ENCODE measurements around the gene NLRP5.

GRCh38 chr19:56088497-56089215, 102.1 kb downstream of the NLRP5 start:
- TF ChIP-seq CTCF (IDR thresholded peaks at IDR 0.05), result no peak
- no peak for TF ChIP-seq MAX (IDR thresholded peaks at IDR 0.05; ENCODE audit: low read depth)
- no peak for TF ChIP-seq SIN3A (IDR thresholded peaks at IDR 0.05; ENCODE audit: borderline replicate concordance, low read depth, low read length)
- no peak for TF ChIP-seq ZBTB33 (IDR thresholded peaks at IDR 0.05; ENCODE audit: borderline replicate concordance, low read depth)
- TF ChIP-seq MEF2A (IDR thresholded peaks at IDR 0.05; ENCODE audit: borderline replicate concordance, low read depth), result no peak
- no peak for TF ChIP-seq NFIC (IDR thresholded peaks at IDR 0.05; ENCODE audit: borderline replicate concordance)
- no peak for TF ChIP-seq TAF1 (IDR thresholded peaks at IDR 0.05; ENCODE audit: borderline replicate concordance, low read depth, low read length)
- TF ChIP-seq YY1 (IDR thresholded peaks at IDR 0.05; ENCODE audit: low read depth), result no peak
- no peak for TF ChIP-seq TEAD4 (IDR thresholded peaks at IDR 0.05; ENCODE audit: borderline replicate concordance, insufficient read depth)
- TF ChIP-seq FOXM1 (IDR thresholded peaks at IDR 0.05; ENCODE audit: low read depth), result no peak
- TF ChIP-seq REST (IDR thresholded peaks at IDR 0.05; ENCODE audit: low read depth, low read length), result no peak
- TF ChIP-seq FOXJ3 (CRISPR knock-in tag; IDR thresholded peaks at IDR 0.05), result no peak
